GM21447 (cell line): ENCODE data around the gene DCAF5.
"Not testable (repeated sequence)": the region's sequence is repeated elsewhere in the genome, so short reads cannot be mapped to it uniquely, and the experiment has no call there.

Experiments
- ATAC-seq: cut with Tn5 transposase; IDR thresholded peaks from one replicate; pipeline ENCODE4 v1.9.1; 2021; ENCODE audit not compliant: unreplicated experiment

The DCAF5 gene

DNA sequence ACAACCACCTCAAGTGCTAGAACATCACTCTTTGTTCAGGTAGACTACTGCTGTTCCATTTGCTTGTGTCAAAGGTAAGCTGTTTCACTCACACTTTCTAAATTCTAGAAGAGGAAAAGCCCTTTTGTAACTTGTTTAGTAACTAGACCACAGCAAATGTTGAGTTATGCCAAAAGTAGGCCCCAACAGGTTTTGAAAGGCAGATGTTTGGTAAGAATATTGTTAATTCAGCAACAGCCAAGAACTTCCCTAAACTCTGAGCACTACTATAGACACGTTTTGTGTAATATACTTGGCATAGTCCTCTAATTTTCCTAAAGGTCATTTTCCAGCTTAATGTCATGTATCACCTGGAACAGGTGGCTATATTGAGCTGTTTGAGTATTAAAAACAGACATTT is 79.0 kb downstream of the DCAF5 start:
- ATAC-seq = no peak

DNA sequence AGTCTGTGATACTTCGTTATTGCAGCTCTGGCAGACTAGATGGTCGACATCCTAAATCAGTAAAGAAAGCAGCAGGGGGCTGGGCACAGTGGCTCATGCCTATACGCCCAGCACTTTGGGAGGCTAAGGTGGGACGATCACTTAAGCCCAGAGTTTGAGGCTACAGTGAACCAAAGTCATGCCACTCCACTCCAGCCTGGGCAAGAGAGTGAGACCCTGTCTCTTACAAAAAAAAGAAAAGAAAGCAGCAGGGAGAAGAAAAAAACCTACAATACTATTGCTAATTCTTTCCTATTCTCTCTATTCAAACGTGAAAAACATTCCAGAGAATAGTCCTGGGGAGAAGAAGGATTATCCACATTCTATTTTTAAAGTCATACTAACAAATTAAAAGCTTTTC is 79.5 kb downstream of the DCAF5 start:
- ATAC-seq = no peak

DNA sequence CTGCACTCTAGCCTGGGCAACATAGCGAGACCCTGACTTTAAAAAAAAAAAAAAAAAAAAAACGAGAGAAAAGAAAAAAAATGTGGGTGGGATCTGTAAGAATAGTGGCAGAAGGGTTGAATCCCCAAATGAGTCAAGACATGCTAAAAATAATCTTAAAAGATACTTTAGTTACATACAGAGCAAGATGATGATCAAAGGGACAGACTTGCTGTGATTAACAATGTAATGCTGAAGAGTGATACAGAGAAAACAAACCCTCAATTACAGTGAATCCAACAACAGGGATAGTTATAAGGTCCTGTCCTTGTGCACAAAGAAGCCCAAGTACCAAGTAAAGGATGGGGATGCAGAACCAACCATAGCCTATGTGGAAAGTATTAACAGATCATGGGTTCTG is 80.3 kb downstream of the DCAF5 start:
- no peak for ATAC-seq

DNA sequence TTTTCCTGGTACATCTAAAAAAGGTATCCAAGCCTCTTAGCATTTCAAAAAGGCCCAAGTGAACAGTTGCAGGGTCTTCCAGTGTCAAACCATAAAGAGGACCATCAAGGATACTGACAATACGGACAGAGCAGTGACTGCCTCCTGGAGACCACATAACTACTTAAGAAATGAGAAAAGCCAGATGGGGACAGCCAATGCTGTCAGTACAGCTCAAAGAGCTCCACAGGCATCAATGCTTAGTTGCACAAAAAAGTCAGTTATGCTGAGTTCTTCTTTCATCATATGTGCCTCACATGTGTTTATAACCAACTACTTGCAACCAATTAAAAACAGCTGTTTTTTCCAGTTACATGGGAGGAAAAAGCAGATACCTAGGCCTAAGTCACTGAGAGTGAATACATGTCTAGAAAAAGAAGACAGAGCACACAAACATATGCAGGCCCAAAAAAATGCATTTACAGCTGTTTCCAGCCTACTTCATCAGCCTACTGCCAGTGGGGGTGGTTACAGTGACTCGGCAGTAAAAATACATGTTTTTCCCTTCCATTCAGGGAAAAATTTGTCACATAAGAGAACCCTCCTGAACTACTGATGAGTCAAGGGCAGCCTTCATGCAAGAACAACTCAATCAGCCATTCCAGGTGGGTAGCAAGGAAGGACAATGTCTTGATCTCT is 84.0 kb downstream of the DCAF5 start:
- ATAC-seq = no peak

DNA sequence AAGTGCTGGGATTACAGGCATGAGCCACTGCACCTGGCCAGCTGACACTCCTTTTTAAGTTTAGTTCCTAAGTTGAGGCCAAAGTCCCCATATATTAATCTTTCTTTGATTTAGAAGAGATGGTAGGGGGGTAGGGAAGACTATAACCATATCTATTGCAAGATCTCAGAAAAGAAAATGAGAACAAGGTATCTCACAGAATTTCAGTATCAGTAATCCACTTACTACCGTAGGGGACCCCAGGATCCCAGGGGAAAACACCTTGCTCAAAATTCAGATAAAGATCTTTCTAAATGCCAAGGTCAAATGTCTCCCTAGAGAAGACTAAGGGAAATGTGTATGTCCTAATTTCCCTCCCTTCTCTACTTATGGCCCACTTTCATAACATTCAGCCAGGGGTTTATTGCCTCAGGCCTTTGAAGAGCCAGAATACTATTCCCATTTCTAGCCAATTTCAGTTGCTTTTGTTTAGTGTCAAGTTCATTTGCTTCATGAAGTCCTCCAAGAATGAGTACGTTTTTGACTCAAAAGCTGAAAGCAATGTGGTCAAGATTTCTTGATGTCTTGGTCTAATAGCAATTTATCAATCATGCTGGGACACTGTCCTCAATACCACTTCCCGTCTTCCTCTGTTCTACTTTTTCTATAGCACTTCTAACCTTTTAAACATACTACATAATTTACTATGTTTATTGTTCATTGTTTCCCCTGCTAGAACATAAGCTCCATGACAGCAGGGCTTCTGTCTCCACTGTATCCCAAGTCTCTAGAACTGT is 86.3 kb downstream of the DCAF5 start:
- no peak for ATAC-seq

DNA sequence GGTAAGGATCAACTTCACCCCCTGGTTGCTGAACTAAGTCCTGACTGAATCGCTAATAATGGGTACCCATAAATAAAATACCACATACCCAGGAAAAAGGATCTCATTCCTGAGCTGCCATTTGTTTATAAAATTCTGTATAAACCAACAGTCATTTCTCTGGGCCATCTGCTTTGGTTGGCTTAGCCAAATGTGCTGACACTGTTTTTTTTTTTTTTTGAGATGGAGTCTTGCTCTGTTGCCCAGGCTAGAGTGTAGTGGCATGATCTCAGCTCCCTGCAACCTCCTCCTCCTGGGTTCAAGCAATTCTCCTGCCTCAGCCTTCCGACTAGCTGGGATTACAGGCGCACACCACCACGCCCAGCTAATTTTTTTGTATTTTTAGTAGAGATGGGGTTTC is 87.0 kb downstream of the DCAF5 start:
- ATAC-seq = not testable (repeated sequence)

DNA sequence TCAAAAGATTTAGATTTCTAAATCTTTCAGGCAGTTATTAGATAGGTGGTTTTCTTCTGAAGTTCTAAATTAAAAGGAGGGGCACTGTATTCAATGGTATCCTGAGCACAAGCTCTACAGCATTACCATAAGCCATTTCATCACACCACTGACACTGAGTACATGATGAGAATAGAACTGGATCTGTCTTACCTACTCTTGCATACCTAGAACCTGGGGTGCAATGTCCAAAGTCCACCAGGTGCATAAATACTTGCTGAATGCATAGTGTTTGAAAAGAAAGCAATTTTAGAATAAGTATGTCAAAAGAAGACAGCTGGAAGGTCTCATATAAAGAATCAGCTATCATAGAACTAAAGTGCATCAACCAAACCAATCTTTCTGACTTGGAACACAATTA is 88.3 kb downstream of the DCAF5 start:
- ATAC-seq = no peak

DNA sequence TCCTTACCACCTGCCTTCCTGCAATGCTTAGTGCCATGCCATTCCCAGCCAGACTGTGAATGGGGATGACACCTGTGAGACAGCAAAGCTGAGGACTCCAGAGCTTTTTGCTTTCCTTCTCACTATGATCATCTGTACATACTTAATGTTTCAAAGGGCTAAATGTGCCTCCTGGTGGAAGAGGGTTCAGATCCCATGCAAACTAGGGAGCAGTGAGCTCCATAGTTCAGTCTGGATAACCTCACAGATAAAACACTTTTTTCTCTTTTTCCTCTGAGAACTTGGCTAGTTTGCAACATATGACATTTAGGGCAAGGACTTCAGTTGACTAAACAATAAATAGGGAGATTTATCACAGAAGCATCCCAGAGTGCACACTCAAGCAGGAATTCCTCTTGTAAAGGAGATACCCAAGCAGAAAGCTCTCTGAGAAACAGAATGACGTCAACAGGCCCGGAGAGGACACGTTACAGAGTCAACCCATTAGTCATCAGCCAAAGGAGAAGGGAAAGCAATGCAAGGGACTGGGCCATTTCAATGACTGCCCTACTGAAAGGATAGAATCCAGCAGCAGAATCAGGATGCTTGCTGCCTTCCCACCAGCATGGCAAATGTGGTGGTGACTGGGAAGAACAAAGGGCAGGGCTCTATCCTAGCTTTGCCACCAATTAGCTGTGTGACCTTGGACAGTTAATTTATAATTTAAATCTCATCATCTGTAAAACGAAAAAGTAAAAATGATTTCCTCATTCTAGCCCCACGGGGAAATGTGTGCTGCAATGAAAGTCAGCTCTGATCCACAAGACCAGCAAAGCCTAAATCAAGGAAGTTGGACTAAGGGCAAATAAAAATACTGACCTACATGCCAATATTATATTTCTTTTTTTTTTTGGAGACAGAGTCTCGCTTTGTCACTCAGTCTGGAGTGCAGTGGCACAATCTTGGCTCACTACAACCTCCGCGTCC is 93.0 kb downstream of the DCAF5 start:
- no peak for ATAC-seq

DNA sequence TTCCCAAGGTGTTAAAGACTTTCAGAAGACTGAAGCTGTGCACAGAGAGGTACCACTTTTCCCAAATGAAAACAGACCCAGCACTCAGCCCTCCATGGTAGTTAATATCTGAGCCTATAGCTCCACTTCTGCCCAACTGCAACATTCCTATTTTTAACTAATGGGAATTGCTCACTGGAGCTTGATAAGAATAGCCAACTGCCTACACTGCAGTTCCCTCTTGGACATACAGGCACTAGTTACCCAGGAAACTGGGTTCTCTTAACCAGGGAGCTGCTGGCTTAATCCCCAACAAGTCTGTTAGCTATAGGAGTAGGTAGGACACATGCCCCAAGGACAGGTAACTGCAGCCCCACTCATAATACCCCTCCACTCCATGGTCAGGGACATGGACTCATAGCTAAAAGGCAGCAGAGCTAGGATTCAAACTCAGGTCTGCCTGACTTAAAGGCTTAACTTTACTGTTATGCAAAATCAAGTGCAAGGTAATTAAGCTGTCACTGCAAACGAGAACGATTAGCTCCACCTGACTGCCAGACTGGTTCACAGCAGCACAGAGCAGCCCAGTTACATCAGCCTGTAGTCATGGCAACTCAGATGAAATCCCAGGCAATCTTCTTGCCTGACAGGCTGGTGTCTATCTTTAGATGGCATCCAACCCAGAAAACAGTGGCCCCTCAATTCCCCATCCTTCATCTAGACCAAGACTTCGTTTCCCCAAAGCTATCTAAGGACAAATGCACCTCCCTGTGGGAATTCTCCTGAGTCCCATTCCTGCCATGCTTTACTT is 96.7 kb downstream of the DCAF5 start:
- no peak for ATAC-seq

DNA sequence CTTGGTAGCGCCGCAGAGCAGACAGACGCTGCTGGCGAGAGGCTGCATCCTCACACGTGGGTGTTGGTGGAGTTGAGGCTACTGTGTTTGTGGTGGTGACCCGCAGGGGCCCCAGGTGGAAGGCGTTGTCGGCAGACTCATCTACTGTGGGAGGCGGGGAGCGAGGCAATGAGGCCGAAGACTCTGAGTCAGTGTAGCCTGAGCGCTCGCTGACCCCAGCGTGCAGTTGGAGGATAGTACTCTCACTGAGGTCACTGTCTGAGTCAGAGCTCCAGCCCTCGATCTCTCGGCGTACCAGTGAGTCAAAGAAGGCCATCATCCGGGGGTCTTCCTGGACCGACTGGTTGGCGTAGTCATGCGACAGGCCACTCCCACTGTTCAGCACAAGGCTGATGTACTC is 97.8 kb downstream of the DCAF5 start:
- no peak for ATAC-seq

DNA sequence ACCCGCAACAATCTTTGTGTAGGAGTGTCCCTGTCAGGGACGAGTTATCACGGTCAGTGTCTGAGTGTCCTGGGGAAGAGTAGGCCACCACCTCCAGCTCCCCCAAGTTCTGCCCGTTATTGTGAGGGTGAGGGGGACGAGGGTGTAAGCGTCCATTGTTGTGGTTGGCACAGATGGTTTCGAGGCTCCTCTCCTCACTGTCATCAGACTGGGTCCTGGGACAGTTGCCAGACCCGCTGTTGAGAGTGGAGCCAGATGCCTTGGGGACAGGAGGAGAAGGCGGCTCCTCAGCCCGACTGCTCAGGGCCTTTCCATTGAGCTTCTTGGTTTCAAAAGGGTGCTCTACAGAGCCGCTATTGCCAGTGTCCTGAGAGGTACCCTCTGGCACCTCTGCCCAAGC is 98.9 kb downstream of the DCAF5 start:
- ATAC-seq = no peak

DNA sequence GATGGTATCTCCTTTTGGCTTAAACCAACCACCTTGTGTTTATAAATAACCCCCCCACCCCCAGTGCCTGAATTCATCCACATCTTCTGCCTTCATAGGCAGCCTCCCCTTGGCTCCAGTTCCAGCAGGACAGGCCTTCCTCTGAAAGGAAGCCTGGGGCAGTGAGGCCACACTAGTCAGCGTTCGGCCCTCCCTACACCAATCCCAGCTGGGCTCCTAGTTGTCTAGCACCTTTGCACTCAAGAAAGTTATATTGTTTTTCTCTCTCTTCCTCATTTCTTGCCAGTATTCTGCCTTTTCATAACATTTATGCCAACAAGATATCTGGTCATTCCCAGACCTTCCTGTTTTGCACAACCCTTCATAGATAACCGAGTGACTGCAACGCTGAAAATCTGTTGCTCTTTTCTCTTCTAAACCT is 100.7 kb downstream of the DCAF5 start:
- no peak for ATAC-seq

DNA sequence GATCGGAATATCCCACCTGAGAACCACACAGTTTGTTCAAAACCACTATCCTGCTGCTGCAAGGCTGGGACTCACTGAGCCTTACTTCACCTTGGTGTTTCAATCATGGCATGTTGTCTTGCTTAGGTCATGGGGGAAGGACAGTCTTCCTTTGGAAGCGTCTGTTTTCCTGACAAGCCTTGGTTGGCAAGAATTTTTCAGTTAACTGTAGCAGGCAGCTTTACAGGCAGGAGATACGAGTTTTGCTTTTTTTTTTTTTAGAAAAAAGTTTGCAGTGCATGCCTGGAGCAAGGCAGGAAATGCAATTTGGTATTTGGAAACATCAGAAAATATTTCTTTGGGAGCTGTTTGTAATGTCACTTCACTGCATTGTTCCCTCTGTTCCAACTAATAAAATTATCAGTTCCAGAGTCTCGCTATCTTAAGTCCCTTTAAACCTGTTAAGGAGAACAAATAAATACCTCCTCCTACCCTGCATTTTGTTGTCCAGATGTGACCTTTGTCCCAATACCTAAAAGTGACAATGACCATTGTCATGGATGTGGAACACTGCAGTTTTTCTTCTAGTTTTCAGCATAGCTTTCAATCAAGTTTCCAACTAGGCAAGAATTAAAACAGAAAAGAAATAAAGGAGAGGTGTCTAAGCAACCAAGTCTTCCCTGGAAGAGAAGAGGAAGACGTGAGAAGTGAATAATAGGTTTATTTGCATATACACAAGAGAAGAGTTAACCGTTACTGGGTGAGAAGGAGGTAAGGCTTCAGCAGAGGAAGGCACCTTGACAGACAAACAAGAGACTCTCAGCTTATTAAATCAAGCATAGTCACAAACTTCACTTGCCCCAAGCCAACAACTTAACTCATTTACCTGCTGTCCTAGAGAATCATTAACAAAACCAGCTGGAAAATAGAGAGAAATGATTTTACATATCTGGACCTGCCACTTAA is 102.4 kb downstream of the DCAF5 start:
- ATAC-seq = no peak

DNA sequence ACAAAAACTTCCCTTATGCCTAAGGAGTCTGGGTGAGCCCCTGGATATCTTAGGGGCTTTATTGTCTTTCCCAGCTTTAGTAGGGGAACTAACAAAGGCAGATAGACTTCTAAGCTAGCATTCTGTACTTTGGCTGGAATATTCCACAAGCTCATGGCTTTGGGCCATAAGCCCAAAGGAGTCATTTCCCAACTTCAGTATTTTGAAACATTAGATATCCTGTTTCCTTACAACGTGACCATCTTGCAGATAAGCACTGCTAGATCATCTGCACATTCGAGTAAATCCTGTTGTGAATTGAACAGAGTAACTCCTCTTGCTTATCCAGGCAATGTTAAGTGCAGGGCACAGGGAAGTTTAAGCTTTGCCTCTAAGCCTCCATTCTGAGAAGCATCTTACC is 103.2 kb downstream of the DCAF5 start:
- no peak for ATAC-seq

DNA sequence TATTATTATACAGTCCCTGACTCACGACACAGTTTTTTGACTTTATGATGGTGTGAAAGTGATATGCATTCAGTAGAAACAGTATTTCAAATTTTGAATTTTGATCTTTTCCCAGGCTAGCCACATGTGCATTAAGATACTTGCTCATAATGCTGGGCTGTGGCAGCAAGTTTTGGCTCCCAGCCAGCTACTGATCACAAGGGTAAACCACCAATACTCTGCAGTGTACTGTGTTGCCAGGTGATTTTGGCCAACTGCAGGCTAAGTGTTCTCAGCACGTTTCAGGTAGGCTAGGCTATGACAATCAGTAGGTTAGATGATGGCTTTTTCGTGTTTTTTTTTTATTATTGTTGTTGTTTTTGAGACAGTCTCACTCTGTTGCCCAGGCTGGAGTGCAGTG is 104.5 kb downstream of the DCAF5 start:
- ATAC-seq = no peak

DNA sequence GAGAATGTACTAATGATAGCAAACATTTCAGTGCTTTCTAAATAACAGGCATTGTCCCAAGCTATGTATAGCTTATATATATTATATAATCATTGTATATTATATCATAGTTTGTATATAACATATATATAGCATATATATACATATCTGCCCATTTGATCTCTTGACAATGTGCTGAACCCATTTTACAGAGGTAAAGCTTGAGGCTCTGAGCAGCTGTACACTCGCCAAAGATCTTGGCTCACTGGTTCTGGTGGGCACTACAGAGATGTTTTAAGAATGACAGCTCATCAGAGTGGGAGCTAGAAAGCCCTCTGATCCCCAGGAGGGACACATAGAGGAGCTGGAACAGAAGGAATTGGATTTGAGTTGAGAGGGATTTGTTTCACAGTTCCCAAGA is 105.7 kb downstream of the DCAF5 start:
- no peak for ATAC-seq

DNA sequence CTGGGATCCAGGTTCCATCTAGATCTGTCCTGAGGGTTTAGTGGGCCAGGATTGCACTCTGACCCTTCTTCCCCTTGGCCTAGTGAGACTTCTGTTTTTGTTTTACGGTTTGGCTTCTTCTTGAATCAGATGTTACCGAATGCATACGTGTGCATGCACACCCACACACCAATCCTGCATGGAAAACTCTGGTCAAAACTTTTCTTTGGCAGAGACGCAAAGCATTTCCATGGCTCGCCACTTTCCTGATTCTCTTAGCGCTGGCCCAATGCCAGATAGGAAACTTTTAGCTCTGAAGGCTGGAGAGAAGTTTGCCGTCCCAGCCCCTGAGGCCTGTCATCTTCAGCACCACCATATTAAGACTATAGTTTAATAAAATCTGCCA is 106.5 kb downstream of the DCAF5 start:
- ATAC-seq = no peak

DNA sequence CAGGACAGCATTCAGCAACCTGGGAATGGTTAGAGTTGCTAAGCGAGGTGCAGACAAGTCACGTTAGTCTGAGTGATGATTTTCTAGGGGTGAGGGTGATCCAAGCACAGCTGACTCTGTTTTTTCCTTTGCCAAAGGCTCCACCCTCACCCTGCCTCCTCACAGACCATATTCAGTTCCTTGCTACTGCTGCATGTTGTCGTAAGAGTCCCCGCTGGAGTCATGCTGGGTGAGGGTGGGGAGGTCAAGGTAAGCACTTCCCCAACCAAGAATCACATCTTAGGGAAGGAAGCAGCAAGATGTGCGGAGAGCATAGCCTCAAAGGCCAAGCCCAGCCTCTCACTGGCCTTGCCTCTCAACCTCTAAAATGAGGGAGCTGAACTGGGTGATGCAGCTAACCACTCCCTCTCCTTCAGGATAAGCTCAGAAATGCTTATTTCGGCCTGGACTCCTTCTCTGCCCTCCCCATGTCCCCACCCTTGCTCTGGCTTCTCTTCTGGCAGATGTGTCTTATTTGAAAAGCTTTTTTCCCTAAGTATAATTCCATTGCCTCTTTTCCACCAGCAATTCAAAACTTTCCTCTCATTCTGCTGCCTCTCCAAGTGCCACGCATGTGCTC is 107.0 kb downstream of the DCAF5 start:
- no peak for ATAC-seq

DNA sequence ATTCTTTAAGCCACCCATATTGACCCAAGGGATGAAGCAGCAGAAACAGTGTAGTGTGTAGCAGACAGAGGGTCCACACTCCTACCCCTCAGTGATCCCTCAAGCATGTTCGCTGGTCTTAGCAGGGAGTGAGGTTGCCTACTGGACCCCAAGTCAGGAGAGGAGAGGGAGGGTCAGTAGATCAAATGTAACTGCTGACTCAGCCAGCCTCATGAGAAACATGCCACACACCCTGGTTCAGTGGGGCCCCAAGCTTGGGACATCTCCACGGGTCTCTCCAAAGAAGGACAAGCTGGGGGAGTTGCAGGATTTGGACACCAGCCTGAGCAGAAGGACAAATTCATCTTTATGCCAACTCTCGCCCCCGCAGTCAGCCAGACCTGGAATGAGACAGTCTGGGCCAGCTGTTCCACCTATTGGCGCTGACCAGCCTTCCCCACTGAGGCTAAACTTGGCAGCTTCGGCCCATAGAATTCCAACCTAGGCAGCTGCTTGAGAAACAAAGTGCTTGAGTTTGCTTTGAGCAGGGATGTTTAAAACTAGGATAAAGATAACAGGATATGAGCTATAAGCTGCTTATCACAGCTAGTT is 107.9 kb downstream of the DCAF5 start:
- no peak for ATAC-seq
